HL-60/S4 (cell line): Measurements from ENCODE around the gene PI4KA.
"Not testable (repeated sequence)": the region's sequence is repeated elsewhere in the genome, so short reads cannot be mapped to it uniquely, and the experiment has no call there.

Experiments
- in situ Hi-C: fragments of 300-500 bp; cut with MboI; formaldehyde crosslinking; loops from 2 replicates; pipeline ENCODE4 v1.14.3; 2022; ENCODE audit warnings: low sequenced_read_pairs

Gene PI4KA

DNA sequence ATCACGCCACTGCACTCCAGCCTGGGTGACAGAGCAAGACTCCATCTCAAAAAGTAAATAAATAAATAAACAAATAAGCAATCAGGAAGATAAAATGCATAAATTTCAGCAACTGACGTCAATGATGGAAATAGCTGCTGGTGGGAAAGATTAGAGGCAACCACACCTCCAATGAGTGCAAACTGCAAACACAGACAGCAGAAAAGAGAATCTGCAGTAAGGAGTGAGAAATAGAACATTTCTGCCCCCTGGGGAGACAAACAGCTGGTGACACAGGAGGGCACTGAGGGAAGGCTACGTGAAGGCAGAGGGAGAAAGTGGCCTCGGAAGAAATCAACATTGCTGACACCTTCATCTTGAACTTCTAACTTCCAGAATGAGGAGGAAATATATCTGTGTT is 6.5 kb downstream of the PI4KA start:
- in situ Hi-C loops = no loop called here

DNA sequence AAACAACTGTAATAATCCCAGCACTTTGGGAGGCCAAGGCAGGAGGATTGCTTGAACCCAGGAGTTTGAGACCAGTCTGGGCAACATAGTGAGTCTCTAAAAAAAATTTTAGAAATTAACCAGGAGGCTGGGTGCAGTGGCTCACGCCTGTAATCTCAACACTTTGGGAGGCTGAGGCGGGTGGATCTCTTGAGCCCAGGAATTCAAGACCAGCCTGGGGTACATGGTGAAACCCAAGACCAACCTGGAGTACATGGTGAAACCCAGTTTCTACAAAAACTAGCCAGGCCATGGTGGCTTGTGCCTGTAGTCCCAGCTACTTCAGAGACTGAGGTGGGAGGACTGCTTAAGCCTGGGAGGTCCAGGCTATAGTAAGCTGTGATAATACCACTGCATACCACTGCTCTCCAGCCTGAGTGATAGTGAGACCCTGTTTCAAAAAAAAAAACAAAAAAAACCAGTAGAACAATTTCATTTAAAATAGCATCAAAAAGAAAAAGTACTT is 11.2 kb downstream of the PI4KA start:
- in situ Hi-C loops = no loop called here

DNA sequence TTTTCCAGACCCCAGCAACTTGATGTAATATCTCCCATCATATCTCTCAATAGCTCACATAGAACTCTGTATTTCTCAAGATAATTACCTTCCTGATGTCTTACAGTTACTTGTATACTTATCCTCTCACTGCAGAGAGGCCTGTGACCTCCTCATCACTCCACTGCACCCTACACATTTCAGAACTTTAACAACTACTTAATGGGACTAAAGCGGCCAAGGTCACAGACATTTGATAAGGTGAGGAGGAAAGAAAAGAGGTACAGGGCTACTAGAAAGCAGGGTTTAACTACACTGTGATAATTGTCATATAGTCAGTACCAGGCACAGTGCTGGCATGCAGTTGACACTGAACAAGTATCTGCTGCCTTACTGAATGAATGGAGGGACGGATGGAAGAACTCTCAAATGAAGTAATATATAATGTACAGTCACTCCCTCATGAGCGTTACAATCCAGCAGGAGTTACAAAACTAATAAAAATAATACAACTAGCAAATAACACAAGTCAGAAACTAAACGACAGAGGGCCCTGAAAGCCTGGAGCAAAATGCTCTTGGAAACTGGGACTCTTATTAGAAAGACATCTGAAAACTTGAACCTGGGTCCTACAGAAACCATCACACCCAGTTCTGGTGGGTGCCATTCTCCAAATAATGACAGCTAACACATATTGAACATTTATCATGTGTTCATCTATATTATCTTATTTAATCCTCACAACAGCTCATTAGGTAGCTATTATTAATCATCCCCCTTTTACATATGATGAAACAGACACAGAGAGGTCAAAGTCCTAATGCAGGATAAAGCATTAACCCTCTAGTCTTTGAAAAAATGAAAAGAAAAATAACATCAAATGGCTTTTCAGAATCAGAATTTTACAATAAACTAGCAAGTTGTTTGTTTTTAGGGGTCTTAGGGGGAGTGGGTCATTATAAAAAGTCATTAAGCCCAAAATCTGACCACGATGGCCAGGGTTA is 14.3 kb downstream of the PI4KA start:
- in situ Hi-C loops = no loop called here

DNA sequence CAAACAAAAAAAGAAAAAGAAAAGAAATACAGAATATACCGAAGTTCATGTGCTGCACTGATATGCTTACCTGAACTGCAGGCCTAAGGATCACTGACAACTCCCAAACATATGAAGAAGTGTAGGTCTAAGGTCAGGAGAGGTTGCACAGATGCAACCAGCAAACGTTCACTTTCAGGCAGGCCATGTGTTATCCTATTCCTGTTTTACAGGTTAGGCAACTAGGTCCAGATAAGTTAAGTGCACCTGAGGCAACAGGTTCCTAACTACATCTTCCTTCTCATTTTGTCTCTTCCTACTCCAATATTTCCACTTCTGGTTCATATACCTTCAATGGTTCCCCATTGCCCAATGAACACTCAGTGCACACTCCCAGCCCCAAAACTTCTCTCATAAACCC is 15.1 kb downstream of the PI4KA start:
- in situ Hi-C loops = no loop called here

DNA sequence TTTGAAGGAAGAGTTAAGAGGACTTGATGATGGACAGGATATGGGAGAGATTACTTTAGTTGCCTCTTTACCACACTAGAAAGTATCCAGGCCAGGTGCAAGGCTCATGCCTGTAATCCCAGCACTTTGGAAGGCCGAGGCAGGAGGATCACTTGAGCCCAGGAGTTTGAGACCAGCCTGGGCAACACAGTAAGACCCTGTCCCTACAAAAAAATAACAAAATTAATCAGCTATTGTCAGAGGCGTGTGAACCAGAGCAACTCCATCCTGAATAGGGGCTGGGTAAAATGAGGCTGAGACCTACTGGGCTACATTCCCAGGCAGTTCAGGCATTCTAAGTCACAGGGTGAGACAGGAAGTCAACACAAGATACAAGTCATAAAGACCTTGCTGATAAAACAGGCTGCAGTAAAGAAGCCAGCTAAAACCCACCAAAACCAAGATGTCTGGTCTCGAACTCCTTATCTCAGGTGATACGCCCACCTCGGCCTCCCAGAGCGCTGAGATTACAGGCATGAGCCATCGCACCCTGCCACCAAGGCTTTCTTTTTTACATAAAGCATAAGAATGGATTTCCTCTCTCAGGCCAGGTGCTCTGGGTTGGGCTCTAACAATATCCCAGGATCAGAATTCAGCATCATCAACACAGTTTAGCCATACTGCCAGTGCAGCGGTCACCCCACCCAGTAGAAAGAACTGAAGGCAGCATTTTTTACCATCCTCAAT is 17.8 kb downstream of the PI4KA start:
- in situ Hi-C loops = no loop called here

DNA sequence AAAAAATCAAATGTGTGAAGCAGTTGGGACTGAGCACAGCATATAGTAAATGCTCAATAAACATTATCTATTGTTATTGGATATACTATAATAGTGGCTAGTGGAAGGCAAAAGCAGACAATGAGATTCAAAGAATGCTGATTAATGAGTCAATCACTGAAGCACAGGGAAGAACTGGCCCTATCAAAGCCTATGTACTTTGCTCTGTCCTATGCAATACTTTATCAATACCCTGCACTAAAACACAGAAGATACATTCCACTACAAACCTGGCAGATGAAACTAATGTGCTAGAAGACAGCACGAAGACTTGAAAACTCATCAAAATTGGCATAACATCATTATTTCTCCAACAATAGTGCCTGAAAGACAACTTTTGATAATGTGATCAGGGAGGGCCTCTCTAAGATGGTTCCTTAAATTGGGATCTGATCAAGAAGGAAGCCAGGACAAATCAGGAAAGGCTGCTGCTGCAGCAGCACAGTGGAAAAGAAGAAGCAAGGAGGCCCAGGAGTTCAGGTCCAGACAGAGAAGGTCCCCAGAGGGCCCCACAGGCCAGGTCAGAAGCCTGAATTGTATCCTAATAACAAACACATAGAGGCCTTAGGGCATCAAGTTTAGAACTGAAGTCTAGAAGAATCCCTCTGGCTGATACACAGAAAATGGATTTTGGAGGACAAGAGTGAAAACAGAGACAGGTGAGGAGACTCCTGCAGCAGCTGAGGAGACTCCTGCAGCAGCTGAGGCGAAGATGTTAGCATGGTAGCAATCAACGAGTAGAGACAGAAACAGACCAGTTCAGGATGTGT is 18.6 kb downstream of the PI4KA start:
- in situ Hi-C loops = no loop called here

DNA sequence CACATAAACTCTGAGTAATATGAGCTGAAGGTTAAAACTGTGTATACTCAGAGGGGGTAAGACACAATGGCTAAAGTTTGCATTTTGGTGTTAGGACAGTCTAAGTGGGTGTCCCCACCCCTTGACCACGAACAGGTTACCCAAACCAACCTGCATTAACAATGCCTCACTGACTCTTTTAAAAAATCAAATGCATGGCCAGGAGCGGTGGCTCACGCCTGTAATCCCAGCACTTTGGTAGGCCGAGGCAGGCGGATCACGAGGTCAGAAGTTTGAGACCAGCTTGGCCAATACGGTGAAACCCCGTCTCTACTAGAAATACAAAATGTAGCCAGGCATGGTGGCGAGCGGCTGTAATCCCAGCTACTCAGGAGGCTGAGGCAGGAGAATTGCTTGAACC is 19.3 kb downstream of the PI4KA start:
- in situ Hi-C loops = not testable (repeated sequence)

DNA sequence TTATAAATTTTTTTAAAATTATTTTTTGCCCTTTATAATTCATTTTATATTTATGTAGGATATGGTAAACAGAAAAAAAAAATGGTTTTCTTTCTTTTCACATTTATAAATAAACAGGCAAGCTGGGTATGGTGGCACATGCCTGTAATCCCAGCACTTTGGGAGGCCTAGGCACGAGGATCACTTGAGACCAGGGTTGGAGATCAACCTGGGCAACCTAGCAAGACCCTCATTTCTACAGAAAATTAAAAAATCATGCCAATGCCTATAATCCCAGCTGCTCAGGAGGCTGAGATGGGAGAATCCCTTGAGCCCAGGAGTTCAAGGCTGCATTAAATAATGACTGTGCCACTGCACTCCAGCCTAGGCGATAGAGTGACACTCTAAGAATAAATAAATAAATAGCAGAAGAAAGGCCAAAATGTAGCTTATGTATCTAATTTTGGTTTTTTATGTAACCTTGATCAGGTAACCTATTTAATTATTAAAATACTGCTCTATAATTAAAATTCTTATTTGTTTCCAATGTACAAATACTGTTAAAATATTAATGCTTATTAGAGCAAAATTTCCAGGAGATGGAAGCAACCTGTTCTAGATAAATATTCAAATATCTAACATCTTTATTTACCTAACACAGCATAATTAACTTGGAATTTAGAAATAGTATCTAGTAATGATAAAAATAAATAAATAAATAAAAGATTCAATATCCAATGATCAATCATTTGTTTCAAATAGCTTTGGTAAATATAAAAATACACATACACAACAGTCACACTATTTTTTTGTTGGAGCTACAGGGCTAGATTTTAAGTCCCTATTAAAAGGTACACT is 21.4 kb downstream of the PI4KA start:
- in situ Hi-C loops = no loop called here

DNA sequence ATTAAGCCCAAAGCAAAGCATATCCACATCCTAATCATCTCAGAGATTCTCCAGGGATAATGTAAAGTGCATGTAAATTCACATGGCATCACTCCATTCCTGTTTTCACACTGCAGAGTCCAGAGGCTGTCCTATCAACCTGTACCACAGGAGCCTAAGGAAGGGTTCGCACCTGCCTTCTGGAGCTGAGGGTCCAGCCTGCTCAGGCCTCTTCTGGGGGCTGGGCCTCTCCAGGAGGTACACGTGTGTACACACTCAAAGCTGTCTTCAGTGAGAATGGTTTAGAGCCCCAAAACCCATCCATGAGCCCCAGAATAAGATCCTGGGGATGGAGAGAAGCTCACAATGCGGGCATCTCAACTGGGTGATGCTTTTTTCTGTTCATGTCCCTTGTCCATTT is 23.9 kb downstream of the PI4KA start:
- in situ Hi-C loops = no loop called here

DNA sequence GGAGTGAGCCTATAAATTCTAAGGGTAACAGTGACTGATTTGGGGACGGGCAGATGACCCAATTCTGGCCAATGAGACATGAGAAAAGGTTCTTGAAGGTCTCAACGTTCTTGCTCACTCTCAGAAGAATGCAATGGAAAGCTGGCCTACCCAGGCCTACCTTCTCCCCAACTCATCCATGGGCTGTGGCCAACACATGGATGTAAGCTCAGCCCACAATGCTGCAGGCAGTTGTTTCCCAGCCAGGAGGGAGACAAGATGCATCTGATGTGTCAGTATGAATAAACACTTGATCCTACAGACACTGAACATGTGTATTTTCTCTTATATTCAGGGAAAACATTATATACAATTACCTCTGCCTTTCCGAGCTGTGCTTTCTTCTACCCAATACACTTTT is 24.4 kb downstream of the PI4KA start:
- in situ Hi-C loops = no loop called here

DNA sequence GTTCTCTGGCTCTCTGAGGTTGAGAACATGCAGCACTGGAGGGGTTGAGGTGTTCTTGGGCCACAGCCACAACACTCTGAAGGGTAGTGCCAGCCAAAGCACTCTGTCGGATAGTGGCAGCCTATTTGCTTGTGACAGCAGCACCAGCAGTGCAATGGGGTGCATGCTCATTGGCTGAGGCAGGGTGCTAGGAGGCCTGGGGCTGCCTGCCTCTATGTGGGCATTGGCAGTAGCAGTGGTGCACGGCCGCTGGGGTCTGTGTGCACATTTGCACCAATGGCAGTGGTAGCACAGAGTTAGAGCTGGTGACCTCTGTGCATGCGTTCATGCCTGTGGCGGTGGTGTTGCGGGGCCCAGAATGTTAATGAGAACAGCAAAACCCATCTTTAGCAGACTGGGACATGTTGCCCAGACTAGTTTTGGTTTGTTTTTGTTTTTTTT is 25.4 kb downstream of the PI4KA start:
- in situ Hi-C loops = no loop called here

DNA sequence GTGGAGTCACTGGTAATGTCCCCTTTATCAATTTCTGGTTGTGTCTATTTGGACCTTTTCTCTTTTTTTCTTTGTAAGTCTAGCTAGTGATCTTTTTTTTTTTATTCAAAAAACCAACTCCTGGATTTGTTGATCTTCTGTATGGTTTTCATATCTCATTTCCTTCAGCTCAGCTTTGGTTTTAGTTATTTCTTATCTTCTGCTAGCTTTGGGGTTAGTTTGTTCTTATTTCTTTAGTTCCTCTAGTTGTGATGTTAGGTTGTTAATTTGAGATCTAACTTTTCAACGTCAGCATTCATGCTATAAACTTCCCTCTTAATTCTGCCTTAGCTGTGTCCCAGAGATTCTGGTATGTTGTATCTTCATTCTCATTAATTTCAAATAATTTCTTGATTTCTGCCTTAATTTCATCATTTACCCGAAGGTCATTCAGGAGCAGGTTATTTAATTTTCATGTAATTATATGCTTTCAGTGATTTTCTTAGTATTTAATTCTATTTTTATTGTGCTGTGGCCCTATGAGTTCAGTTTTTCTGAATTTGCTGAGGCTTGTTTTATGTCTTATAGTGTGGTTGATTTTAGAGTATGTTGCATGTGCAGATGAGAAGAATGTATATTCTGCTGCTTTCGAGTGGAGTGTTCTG is 29.0 kb downstream of the PI4KA start:
- in situ Hi-C loops = no loop called here

DNA sequence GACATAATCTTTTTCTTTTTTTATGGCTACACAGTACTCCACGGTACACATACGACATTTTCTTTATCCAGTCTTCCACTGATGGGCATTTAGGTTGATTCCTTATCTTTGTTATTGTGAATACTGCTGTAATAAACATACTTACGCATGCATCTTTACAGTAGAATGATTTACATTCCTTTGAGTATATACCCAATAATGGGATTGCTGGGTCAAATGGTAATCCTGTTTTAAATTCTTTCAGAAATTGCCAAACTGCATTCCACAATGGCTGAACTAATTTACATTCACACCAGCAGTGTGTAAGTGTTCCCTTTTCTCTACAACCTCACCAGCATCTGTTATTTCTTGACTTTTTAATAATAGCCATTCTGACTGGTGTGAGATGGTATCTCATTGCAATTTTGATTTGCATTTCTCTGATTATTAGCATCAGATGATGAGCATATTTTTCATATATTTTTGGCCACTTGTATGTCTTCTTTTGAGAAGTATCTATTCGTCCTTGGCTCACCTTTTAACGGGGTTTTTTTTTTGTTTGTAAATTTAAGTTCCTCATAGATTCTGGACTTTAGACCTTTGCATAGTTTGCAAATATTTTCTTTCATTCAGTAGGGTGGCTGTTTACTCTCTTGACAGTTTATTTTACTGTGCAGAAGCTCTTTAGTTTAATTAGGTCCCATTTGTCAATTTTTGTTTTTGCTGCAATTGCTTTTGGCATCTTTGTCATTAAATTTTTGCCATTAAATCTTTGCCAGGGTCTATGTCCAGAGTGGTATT is 32.0 kb downstream of the PI4KA start:
- in situ Hi-C loops = not testable (repeated sequence)

DNA sequence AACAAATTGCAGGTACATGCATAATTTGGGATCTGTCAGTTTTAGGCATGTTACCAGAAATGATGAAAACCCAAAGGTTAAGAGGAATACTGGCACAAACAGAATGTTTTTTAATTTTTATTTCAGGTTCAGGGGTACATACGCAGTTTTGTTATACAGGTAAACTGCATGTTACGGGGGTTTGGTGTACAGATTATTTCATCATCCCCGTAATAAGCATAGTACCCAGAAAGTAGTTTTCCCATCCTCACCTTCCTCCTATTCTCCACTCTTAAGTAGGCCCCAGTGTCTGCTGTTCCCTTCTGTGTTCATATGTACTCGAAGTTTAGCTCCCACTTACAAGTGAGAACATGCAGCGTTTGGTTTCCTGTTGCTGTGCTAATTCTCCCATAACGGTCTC is 33.0 kb downstream of the PI4KA start:
- in situ Hi-C loops = no loop called here

DNA sequence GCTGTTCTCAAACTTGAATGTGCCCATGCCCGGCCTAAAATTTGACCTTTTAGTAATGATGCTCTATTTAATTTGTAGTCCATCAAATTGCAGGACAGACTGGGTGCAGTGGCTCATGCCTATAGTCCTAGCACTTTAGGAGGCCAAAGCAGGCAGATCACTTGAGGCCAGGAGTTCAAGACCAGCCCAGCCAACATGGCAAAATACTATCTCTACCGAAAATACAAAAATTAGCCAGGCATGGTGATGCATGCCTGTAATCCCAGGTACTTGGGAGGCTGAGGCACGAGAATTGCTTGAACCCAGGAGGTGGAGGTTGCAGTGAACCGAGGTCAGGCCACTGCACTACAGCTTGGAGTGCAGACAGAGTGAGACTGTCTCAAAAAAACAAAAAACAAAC is 33.4 kb downstream of the PI4KA start:
- in situ Hi-C loops = not testable (repeated sequence)

DNA sequence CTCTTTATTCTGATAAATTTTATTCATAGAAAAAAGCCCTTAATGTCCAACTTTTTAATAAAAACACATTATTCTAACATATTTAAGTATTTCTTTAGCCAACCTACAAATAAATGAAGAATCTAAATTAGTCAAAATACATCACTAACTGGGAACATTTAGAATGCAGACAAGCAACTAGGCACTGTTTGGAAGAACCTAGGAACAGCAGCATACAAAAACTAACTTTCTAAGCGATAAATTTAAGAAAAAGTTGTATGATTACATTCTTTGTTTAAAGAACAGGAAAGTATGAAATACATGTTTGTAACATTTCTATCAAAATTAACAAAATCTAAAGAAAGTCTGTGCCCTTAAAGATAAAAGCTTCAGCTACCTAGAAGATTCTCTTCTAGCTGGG is 35.3 kb downstream of the PI4KA start:
- in situ Hi-C loops = no loop called here

DNA sequence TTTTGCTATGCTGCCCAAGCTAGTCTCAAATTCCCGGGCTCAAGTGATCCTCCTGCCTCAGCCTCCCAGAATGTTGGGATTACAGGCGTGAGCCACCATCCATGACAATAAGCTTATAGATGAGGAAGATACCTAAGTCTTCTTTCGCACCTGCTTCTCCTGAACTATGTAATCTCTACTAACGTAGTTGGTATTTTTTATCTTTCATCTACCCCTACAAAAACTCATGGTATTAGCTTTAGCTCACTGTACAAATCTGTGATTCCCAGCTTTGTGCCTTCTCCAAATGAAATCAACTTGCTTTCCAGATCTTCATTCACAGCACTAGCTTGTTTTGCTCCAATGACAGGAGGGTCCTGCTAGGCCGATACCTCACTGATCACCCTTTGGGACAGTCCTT is 36.4 kb downstream of the PI4KA start:
- in situ Hi-C loops = no loop called here

DNA sequence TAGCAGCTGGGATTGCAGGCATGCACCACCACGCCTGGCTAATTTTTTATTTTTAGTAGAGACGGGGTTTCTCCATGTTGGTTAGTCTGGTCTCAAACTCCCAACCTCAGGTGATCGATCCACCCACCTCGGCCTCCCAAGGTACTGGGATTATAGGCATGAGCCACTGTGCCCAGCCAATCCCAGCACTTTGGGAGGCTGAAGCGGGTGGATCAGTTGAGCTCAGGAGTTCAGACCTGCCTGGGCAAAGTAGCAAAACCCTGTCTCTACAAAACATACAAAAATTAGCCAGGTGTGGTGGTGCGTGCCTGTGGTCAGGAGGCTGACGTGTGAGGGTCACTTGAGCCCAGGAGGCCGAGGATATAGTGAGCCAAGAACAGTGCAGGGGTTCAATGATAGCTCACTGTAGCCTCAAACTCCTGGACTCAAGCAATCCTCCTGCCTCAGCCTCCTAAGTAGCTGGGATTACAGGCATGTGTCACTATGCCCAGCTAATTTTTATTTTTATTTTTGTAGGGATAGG is 36.8 kb downstream of the PI4KA start:
- in situ Hi-C loops = not testable (repeated sequence)

DNA sequence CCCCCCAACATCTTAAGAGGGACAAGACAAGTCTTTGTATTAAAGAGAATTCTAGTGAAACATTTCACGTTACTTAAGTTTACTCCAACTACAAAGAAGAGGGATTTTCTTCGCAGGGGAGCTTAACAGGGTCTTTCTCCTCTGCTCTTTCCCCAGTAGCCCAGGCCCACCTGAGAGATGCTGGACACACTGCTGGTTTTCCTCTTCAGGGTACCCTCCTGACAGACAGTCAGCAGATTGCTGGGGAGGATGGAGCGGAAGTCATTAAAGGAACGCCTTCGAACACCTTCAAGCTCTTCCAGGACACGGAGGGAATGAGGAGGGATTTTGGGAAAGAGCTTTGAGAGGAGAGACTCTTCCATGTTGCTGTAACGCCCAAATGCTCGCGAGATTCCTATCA is 39.1 kb downstream of the PI4KA start:
- in situ Hi-C loops = no loop called here
